Stimulated activated CD4-positive, alpha-beta T cell treated with anti-CD3 and anti-CD28 coated beads, Interleukin-1b, Interleukin-23, amount 100 ng/mL, for 48 hours (primary cell): ENCODE data around the gene AQP7.
A peak's percentile ranks its signal among the peaks of the same experiment; 100 is the strongest.
"Not testable (repeated sequence)": the region's sequence is repeated elsewhere in the genome, so short reads cannot be mapped to it uniquely, and the experiment has no call there.

Experiments
- DNase-seq: peaks from one replicate; pipeline ENCODE4 v3.0.0-alpha.2; 2020

AQP7 gene

GRCh38 chr9:33393581-33393980 is 8.8 kb downstream of the AQP7 start:
- DNase-seq: no peak

GRCh38 chr9:33392591-33393021 is 9.8 kb downstream of the AQP7 start:
- not testable (repeated sequence) for DNase-seq

GRCh38 chr9:33391111-33391771 is 11.1 kb downstream of the AQP7 start:
- not testable (repeated sequence) for DNase-seq

- DNase-seq: no peak
These were observed 14.0 kb downstream of the AQP7 start for GRCh38 chr9:33388110-33388994.

- not testable (repeated sequence) for DNase-seq
These were observed 15.4 kb downstream of the AQP7 start for GRCh38 chr9:33386998-33387397.

GRCh38 chr9:33386641-33386996 is 15.7 kb downstream of the AQP7 start:
- not testable (repeated sequence) for DNase-seq

GRCh38 chr9:33385979-33386640 is 16.3 kb downstream of the AQP7 start:
- DNase-seq: not testable (repeated sequence)

- not testable (repeated sequence) for DNase-seq
These were observed 16.8 kb downstream of the AQP7 start for GRCh38 chr9:33385536-33385935.

- DNase-seq: not testable (repeated sequence)
These were observed 19.0 kb downstream of the AQP7 start for GRCh38 chr9:33383396-33383795.

- not testable (repeated sequence) for DNase-seq
These were observed 20.0 kb downstream of the AQP7 start for GRCh38 chr9:33382397-33382796.

- no peak for DNase-seq
These were observed 21.1 kb downstream of the AQP7 start for GRCh38 chr9:33381231-33381791.

- no peak for DNase-seq
These were observed 21.8 kb downstream of the AQP7 start for GRCh38 chr9:33380390-33381094.

- DNase-seq: no peak
These were observed 22.5 kb downstream of the AQP7 start for GRCh38 chr9:33379666-33380389.

GRCh38 chr9:33378121-33378795 is 24.1 kb downstream of the AQP7 start:
- DNase-seq: no peak

- no peak for DNase-seq
These were observed 25.2 kb downstream of the AQP7 start for GRCh38 chr9:33377089-33377715.

- DNase-seq: no peak
These were observed 26.5 kb downstream of the AQP7 start for GRCh38 chr9:33375841-33376321.

- no peak for DNase-seq
These were observed 27.0 kb downstream of the AQP7 start for GRCh38 chr9:33375238-33375840.

GRCh38 chr9:33374634-33375237 is 27.6 kb downstream of the AQP7 start:
- peak; percentile 66 for DNase-seq

- no peak for DNase-seq
These were observed 28.2 kb downstream of the AQP7 start for GRCh38 chr9:33374190-33374589.

GRCh38 chr9:33372900-33373299 is 29.5 kb downstream of the AQP7 start:
- DNase-seq: no peak
